PC-3 (cell line): ENCODE results near the gene DEFB132.

Experiments used
- CTCF ChIP-seq: fragments of 300-600 bp; sonication (generic); conservative IDR thresholded peaks from 2 replicates; pipeline ENCODE4 v1.5.1; 2017; ENCODE audit warnings: antibody characterized with exemption, low read depth, mild to moderate bottlenecking, low read length
- EZH2phosphoT487 ChIP-seq: fragments of 300-600 bp; sonication (generic); IDR thresholded peaks from 2 replicates; pipeline ENCODE4 v1.6.1; 2018; ENCODE audit warnings: mild to moderate bottlenecking, antibody characterized with exemption, low read length, borderline replicate concordance

- no peak for TF ChIP-seq EZH2phosphoT487
- no peak for TF ChIP-seq CTCF
Observed at GRCh38 chr20:275791-276190, 18.3 kb downstream of the DEFB132 start.
